PC-3 (cell line): ENCODE results near the gene LRP11. TPM values are rescaled to one million over a fixed set of nuclear protein-coding genes. Genes with fewer than 3 reads are reported as not detected.

Experiments used
- ATAC-seq: fragments of 200-7000 bp; cut with Tn5 transposase; 2 replicates; pipeline ENCODE4 v1.9.1; 2020; ENCODE audit warnings: mild to moderate bottlenecking, moderate library complexity
- BruUV-seq: library from RNA; stranded (reverse); fragments of 400-500 nt; replicated peaks from 2 replicates; lab custom pipeline; 2021; lab: Mats Ljungman, UMichigan
- CTCF ChIA-PET: fragments of 300-600 bp; sonication (Branson Sonifier 250); formaldehyde crosslinking; loops from one replicate; lab custom pipeline; 2022; ENCODE audit warnings: antibody characterized with exemption; lab: Charles Lee
- POLR2A ChIA-PET: fragments of 300-600 bp; sonication (Branson Sonifier 250); formaldehyde crosslinking; loops from one replicate; lab custom pipeline; 2022; ENCODE audit warnings: antibody characterized with exemption; ENCODE audit not compliant: unreplicated experiment; lab: Charles Lee
- DNase-seq: peaks from one replicate; pipeline ENCODE4 v3.0.0-alpha.2; 2015
- H2AFZ ChIP-seq: fragments of 300-600 bp; sonication (generic); 2 replicates; pipeline ENCODE4 v1.6.0; 2016; ENCODE audit warnings: antibody characterized with exemption, low read length
- H3F3A ChIP-seq: fragments of 300-600 bp; sonication (generic); one replicate; pipeline ENCODE4 v1.6.0; 2017; ENCODE audit warnings: antibody characterized with exemption, low read length, control low read depth, mild to moderate bottlenecking; ENCODE audit not compliant: unreplicated experiment
- H3K27ac ChIP-seq: fragments of 300-600 bp; sonication (generic); 2 replicates; pipeline ENCODE4 v1.5.1; 2016; ENCODE audit warnings: mild to moderate bottlenecking, low read length
- H3K27me3 ChIP-seq: fragments of 300-600 bp; sonication (generic); 2 replicates; pipeline ENCODE4 v1.6.1; 2016; ENCODE audit warnings: low read length, mixed read lengths
- H3K36me3 ChIP-seq: fragments of 300-600 bp; sonication (generic); 2 replicates; pipeline ENCODE4 v1.6.1; 2016; ENCODE audit warnings: low read depth, mixed run types, low read length, mixed read lengths
- H3K4me1 ChIP-seq: fragments of 300-600 bp; sonication (generic); 2 replicates; pipeline ENCODE4 v1.5.1; 2016; ENCODE audit warnings: low read length; ENCODE audit not compliant: insufficient read depth
- H3K4me2 ChIP-seq: fragments of 300-600 bp; sonication (generic); 2 replicates; pipeline ENCODE4 v1.6.0; 2016; ENCODE audit warnings: low read length
- H3K4me3 ChIP-seq: fragments of 300-600 bp; sonication (generic); 2 replicates; pipeline ENCODE4 v1.5.1; 2016; ENCODE audit warnings: mild to moderate bottlenecking, low read length, mixed read lengths
- H3K79me2 ChIP-seq: fragments of 300-600 bp; sonication (generic); 2 replicates; pipeline ENCODE4 v1.6.1; 2017; ENCODE audit warnings: low read length, mixed read lengths
- H3K9ac ChIP-seq: fragments of 300-600 bp; sonication (generic); 2 replicates; pipeline ENCODE4 v1.6.0; 2016; ENCODE audit warnings: mild to moderate bottlenecking, low read length
- H3K9me2 ChIP-seq: fragments of 300-600 bp; sonication (generic); replicated peaks from 2 replicates; pipeline ENCODE4 v1.6.1; 2016; ENCODE audit warnings: mixed run types, low read length, mixed read lengths
- H3K9me3 ChIP-seq: fragments of 300-600 bp; sonication (generic); 2 replicates; pipeline ENCODE4 v1.6.1; 2016; ENCODE audit warnings: low read length, mixed read lengths
- H4K20me1 ChIP-seq: fragments of 300-600 bp; sonication (generic); 2 replicates; pipeline ENCODE4 v1.6.1; 2016; ENCODE audit warnings: low read length, mixed read lengths
- CTCF ChIP-seq: fragments of 300-600 bp; sonication (generic); conservative IDR thresholded peaks from 2 replicates; pipeline ENCODE4 v1.5.1; 2017; ENCODE audit warnings: antibody characterized with exemption, low read depth, mild to moderate bottlenecking, low read length
- EZH2 ChIP-seq: fragments of 300-600 bp; sonication (generic); IDR thresholded peaks from one replicate; pipeline ENCODE4 v1.6.1; 2017; ENCODE audit warnings: antibody characterized with exemption, mild to moderate bottlenecking, low read length; ENCODE audit not compliant: unreplicated experiment
- EZH2phosphoT487 ChIP-seq: fragments of 300-600 bp; sonication (generic); IDR thresholded peaks from 2 replicates; pipeline ENCODE4 v1.6.1; 2018; ENCODE audit warnings: mild to moderate bottlenecking, antibody characterized with exemption, low read length, borderline replicate concordance
- intact Hi-C: fragments of 100-400 bp; cut with micrococcal nuclease; formaldehyde crosslinking; loops from 2 replicates; pipeline ENCODE4 v1.9.0; 2023
- total RNA-seq: library from RNA; depleted of rRNA; stranded (reverse); fragments of >200 nt; gene quantifications from 2 replicates; pipeline ENCODE4 v1.2.3, GENCODE V29; 2014

The LRP11 gene
- total RNA-seq, 1 experiment from 2014 or later = 32.0 TPM

GRCh38 chr6:149783551-149783950, 80.6 kb downstream of the LRP11 start:
- Histone ChIP-seq H3K27ac (no peak overlapping the region), H3K9me3 (no peaks in the 10 kb centered on the region), H3K9me2 (no peaks in the 10 kb centered on the region), H3K36me3 (peaks cover 15% of the 10 kb centered on the region; the same call in 1 of the 2 replicates), H3K4me1 (no peaks in the 10 kb centered on the region), H2AFZ (no peak overlapping the region), H3K4me3 (no peak overlapping the region), H3K27me3 (no peaks in the 10 kb centered on the region), H3F3A (no peaks in the 10 kb centered on the region), H3K4me2 (no peak overlapping the region), H3K79me2 (0 out of 2 replicates have a peak, but pooled peaks cover 3% of the 10 kb centered on the region), H3K9ac (no peak overlapping the region), H4K20me1 (no peaks in the 10 kb centered on the region)
- TF ChIP-seq EZH2phosphoT487 (no peak), CTCF (no peak), EZH2 (no peak)
- DNase-seq (no peak), ATAC-seq (no peak)
- POLR2A ChIA-PET = interaction anchor here (0.6 kb wide), 1 partner anchor 1668 kb away, joined by 14 read pairs; no protein-coding TSS in a partner anchor
- BruUV-seq = no TSS peak
- CTCF ChIA-PET = no interaction called here
- intact Hi-C loops = no loop called here

- intact Hi-C loops = no loop called here
- H3K9me3 ChIP-seq = no peaks in the 10 kb centered on the region
- ChIA-PET CTCF (no interaction called here), POLR2A (no interaction called here)
- H3K79me2 ChIP-seq = no peaks in the 10 kb centered on the region
- H3K9me2 ChIP-seq = no peaks in the 10 kb centered on the region
- no peak overlapping the region for H2AFZ ChIP-seq
- no peak overlapping the region for H3K9ac ChIP-seq
- no peak for TF ChIP-seq EZH2phosphoT487
- TF ChIP-seq CTCF = no peak
- TF ChIP-seq EZH2 = no peak
- H3K27ac ChIP-seq = no peak overlapping the region
- H3F3A ChIP-seq = no peaks in the 10 kb centered on the region
- H4K20me1 ChIP-seq = no peaks in the 10 kb centered on the region
- no peak for DNase-seq
- no peak overlapping the region for H3K4me3 ChIP-seq
- H3K4me1 ChIP-seq = no peaks in the 10 kb centered on the region
- H3K4me2 ChIP-seq = no peak overlapping the region
- H3K27me3 ChIP-seq = no peaks in the 10 kb centered on the region
- peaks cover 15% of the 10 kb centered on the region; the same call in 1 of the 2 replicates for H3K36me3 ChIP-seq
- ATAC-seq = no peak
- BruUV-seq = no TSS peak
Measured at GRCh38 chr6:149782337-149782736, 81.8 kb downstream of the LRP11 start.

GRCh38 chr6:149781715-149782114, 82.4 kb downstream of the LRP11 start:
- H3K4me2 ChIP-seq = no peak overlapping the region
- no peak overlapping the region for H2AFZ ChIP-seq
- no peaks in the 10 kb centered on the region for H4K20me1 ChIP-seq
- H3K79me2 ChIP-seq = no peaks in the 10 kb centered on the region
- DNase-seq (no peak), ATAC-seq (no peak)
- ChIA-PET CTCF (no interaction called here), POLR2A (no interaction called here)
- no peaks in the 10 kb centered on the region for H3K9me3 ChIP-seq
- H3K27ac ChIP-seq = no peak overlapping the region
- H3F3A ChIP-seq = no peaks in the 10 kb centered on the region
- no TSS peak for BruUV-seq
- TF ChIP-seq EZH2phosphoT487 (no peak), CTCF (no peak), EZH2 (no peak)
- no peak overlapping the region for H3K9ac ChIP-seq
- H3K4me3 ChIP-seq = no peak overlapping the region
- H3K27me3 ChIP-seq = no peaks in the 10 kb centered on the region
- H3K36me3 ChIP-seq = peaks cover 15% of the 10 kb centered on the region; the same call in 1 of the 2 replicates
- H3K4me1 ChIP-seq = no peaks in the 10 kb centered on the region
- H3K9me2 ChIP-seq = no peaks in the 10 kb centered on the region
- intact Hi-C loops = no loop called here
